ENCODE data around the gene ZNF335.
"Not testable (repeated sequence)": the region's sequence is repeated elsewhere in the genome, so short reads cannot be mapped to it uniquely, and the experiment has no call there.

Gene ZNF335

GRCh38 chr20:45909817-45910669 lies 62.0 kb downstream of the ZNF335 start:
- DNase-seq = no peak

GRCh38 chr20:45909336-45909808 lies 62.6 kb downstream of the ZNF335 start:
- no peak for DNase-seq

GRCh38 chr20:45908084-45908483 lies 63.9 kb downstream of the ZNF335 start:
- DNase-seq = no peak

GRCh38 chr20:45907219-45907948 lies 64.6 kb downstream of the ZNF335 start:
- no peak for DNase-seq

- DNase-seq = no peak
These were observed 66.4 kb downstream of the ZNF335 start for GRCh38 chr20:45905505-45906079.

GRCh38 chr20:45904583-45905504 lies 67.2 kb downstream of the ZNF335 start:
- DNase-seq = no peak

- no peak for DNase-seq
These were observed 69.8 kb downstream of the ZNF335 start for GRCh38 chr20:45902199-45902701.

- DNase-seq = not testable (repeated sequence)
These were observed 70.7 kb downstream of the ZNF335 start for GRCh38 chr20:45901332-45901731.

GRCh38 chr20:45899046-45899835 lies 72.8 kb downstream of the ZNF335 start:
- no peak for DNase-seq

Measured in effector CD4-positive, alpha-beta T cell (primary cell).